ENCODE data around the gene LRRC31.

- TF ChIP-seq CTCF (conservative IDR thresholded peaks at IDR 0.05 in 1 of 2, IDR thresholded peaks at IDR 0.05 in 1 of 2; ENCODE audit: low read depth in 1 of 2, low read length in 2 of 2): no peak
- no peak for TF ChIP-seq EZH2 (IDR thresholded peaks at IDR 0.05; ENCODE audit: low read length, missing control alignments)
These were observed 44.6 kb upstream of the LRRC31 start for GRCh38 chr3:169914321-169914720.
